ENCODE data around the gene METAP1D. TPM values are rescaled to one million over a fixed set of nuclear protein-coding genes. Genes with fewer than 3 reads are reported as not detected.
A peak's percentile ranks its signal among the peaks of the same experiment; 100 is the strongest.

METAP1D gene
- total RNA-seq, 1 experiment from 2014 or later: 5.2 TPM

DNA sequence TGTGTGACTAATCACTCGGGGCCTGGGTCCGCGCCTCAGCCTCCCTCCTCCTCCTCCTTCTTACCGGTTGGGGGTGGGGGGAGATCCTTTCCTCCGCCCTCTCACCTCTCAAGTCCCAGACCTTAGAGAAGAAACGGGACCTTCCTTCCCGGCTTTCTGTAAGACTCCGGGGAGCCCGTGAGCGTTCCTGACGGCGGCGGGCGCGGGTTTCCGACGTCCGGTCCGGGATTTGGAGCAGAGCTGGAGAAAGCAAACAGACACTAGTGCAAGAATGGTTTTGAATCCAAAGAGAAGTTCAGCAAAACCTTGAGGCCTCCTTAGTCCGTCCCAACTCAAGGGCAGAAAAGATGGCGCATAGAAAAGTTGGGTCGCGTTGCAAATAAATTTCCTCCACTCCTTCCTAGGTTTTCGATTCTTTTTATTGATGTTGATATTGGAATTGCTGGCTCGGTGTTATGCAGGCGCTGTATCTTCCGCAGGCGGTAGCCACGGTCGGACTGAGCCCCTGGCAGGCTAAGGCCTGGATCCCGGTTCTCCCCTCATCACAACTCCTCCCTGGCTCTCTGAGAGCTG lies 87.5 kb downstream of the METAP1D start:
- Histone ChIP-seq H2AFZ (ENCODE audit: low read length) (no peak overlapping the region), H2AK5ac (ENCODE audit: insufficient read length, low read length) (no peak overlapping the region), H3K18ac (ENCODE audit: insufficient read length, low read depth, low read length) (no peak overlapping the region), H2BK20ac (ENCODE audit: low read depth, low read length, poor library complexity, severe bottlenecking) (no peak overlapping the region), H3K79me2 (ENCODE audit: insufficient read depth, low read length) (no peaks in the 10 kb centered on the region), H4K20me1 (ENCODE audit: control insufficient read depth, insufficient read depth, insufficient read length) (no peaks in the 10 kb centered on the region), H3K23ac (ENCODE audit: insufficient read length, low read depth, low read length) (no peak overlapping the region), H3K27ac (ENCODE audit: insufficient read length, low read depth, low read length) (no peak overlapping the region), H3K4ac (ENCODE audit: low read depth, low read length) (no peak overlapping the region), H3K9me3 (ENCODE audit: control insufficient read depth, low read depth, low read length) (no peaks in the 10 kb centered on the region), H3K4me2 (ENCODE audit: insufficient read depth, insufficient read length, low read length) (peak overlapping the region; percentile 57), H4K5ac (ENCODE audit: insufficient read length, low read depth, low read length) (no peak overlapping the region), H3K9ac (ENCODE audit: extremely low read depth, insufficient read length, low read length) (no peak overlapping the region), H3T11ph (ENCODE audit: low read length) (no peak overlapping the region), H3K56ac (ENCODE audit: insufficient read length, low read depth, low read length) (no peak overlapping the region), H2BK15ac (ENCODE audit: low read depth, low read length) (no peak overlapping the region; the same call in 1 of the 2 replicates), H3K79me1 (ENCODE audit: insufficient read depth, low read depth, low read length, poor library complexity, severe bottlenecking) (no peaks in the 10 kb centered on the region), H2BK5ac (ENCODE audit: insufficient read length, low read length) (no peak overlapping the region), H2BK120ac (ENCODE audit: low read depth, low read length, poor library complexity, severe bottlenecking) (no peak overlapping the region), H3K4me1 (ENCODE audit: insufficient read depth, low read length) (peaks cover 2% of the 10 kb centered on the region; the same call in 1 of the 2 replicates), H3K23me2 (ENCODE audit: insufficient read length, low read depth, low read length, poor library complexity, severe bottlenecking) (peaks cover 16% of the 10 kb centered on the region), H2BK12ac (ENCODE audit: insufficient read length, low read depth, low read length) (no peak overlapping the region), H4K91ac (ENCODE audit: insufficient read length, low read depth, low read length) (no peak overlapping the region), H3K14ac (ENCODE audit: insufficient read depth, low read length) (no peak overlapping the region), H4K8ac (replicated peaks; ENCODE audit: insufficient read length, low read depth, low read length) (no peak overlapping the region), H3K27me3 (ENCODE audit: insufficient read depth, low read length) (peaks cover 89% of the 10 kb centered on the region)
- Mint-ChIP-seq H3K4me1 (peaks cover 37 to 66% of the 10 kb centered on the region in 2 experiments), H3K27me3 (ENCODE audit: low read depth) (peaks cover 100% of the 10 kb centered on the region), H3K9me3 (peaks cover 2 to 17% of the 10 kb centered on the region in 2 experiments; a peak in 3 of 5 replicates), H3K4me3 (peak overlapping the region; percentile 43 to 95), H3K36me3 (ENCODE audit: insufficient read depth in 1 of 3, low read depth in 3 of 3) (no peaks in the 10 kb centered on the region; a peak in 3 of 7 replicates), H3K27ac (no peak overlapping the region)
- WGBS (ENCODE audit: extremely low coverage, insufficient read length, low lambda C conversion rate): no CpG with 5 or more reads among the region's 31 CpGs
- no peak for DNase-seq
- TF ChIP-seq CTCF (conservative IDR thresholded peaks at IDR 0.05): no peak
